SU-DHL-6 (cell line): Measurements from ENCODE around the gene TMEM129.

Experiments
- H2AFZ ChIP-seq: fragments of 200-600 bp; sonication (generic); 2 replicates; pipeline ENCODE4 v1.6.1; 2014; ENCODE audit warnings: low read depth, mild to moderate bottlenecking, moderate library complexity, mixed read lengths, antibody characterized with exemption, low read length; ENCODE audit not compliant: severe bottlenecking
- H3F3A ChIP-seq: fragments of 200-600 bp; shearing (Covaris generic); 2 replicates; pipeline ENCODE4 v1.6.0; 2016; ENCODE audit warnings: antibody characterized with exemption, mild to moderate bottlenecking; ENCODE audit not compliant: insufficient read depth
- H3K27ac ChIP-seq: fragments of 200-600 bp; sonication (generic); 2 replicates; pipeline ENCODE4 v1.5.1; 2016; ENCODE audit warnings: low read depth, mild to moderate bottlenecking, low read length, moderate library complexity, mixed read lengths
- H3K27me3 ChIP-seq: fragments of 200-600 bp; sonication (generic), shearing (Covaris generic); 2 replicates; pipeline ENCODE4 v1.6.0; 2014; ENCODE audit warnings: mild to moderate bottlenecking, low read length
- H3K36me3 ChIP-seq: fragments of 200-600 bp; sonication (generic); 2 replicates; pipeline ENCODE4 v1.6.1; 2014; ENCODE audit warnings: mild to moderate bottlenecking, low read length, mixed read lengths
- H3K4me2 ChIP-seq: fragments of 300-600, 200-600 bp; shearing (Covaris generic), sonication (generic); 2 replicates; pipeline ENCODE4 v1.6.0; 2014; ENCODE audit warnings: low read length, low read depth, mild to moderate bottlenecking; ENCODE audit not compliant: poor library complexity, severe bottlenecking
- H3K4me3 ChIP-seq: fragments of 200-600 bp; sonication (generic); 2 replicates; pipeline ENCODE4 v1.5.1; 2014; ENCODE audit warnings: antibody characterized with exemption, low read length, mild to moderate bottlenecking, mixed read lengths; ENCODE audit not compliant: insufficient read depth, poor library complexity, severe bottlenecking
- H3K79me2 ChIP-seq: fragments of 200-600 bp; sonication (generic); 2 replicates; pipeline ENCODE4 v1.6.1; 2014; ENCODE audit warnings: mild to moderate bottlenecking, low read length, moderate library complexity; ENCODE audit not compliant: insufficient read depth
- H3K9ac ChIP-seq: fragments of 200-600 bp; sonication (generic); 2 replicates; pipeline ENCODE4 v1.7.0; 2014; ENCODE audit warnings: mild to moderate bottlenecking, low read length
- H3K9me2 ChIP-seq: fragments of 200-600 bp; sonication (generic); replicated peaks from 2 replicates; pipeline ENCODE4 v1.6.1; 2014; ENCODE audit warnings: low read length; ENCODE audit not compliant: insufficient read depth
- H3K9me3 ChIP-seq: fragments of 200-600 bp; sonication (generic); 2 replicates; pipeline ENCODE4 v1.6.1; 2014; ENCODE audit warnings: low read length, mixed read lengths; ENCODE audit not compliant: insufficient read depth
- H4K20me1 ChIP-seq: fragments of 200-600 bp; sonication (generic); 2 replicates; pipeline ENCODE4 v1.6.1; 2014; ENCODE audit warnings: low read depth, mild to moderate bottlenecking, antibody characterized with exemption, low read length, moderate library complexity, mixed read lengths
- EZH2phosphoT487 ChIP-seq: fragments of 200-600 bp; sonication (generic), shearing (Covaris generic); conservative IDR thresholded peaks from 2 replicates; pipeline ENCODE4 v1.6.1; 2018; ENCODE audit warnings: mild to moderate bottlenecking, antibody characterized with exemption, low read length, moderate library complexity, mixed read lengths
- TF ChIP-seq, protein P1 (sequence below): fragments of 200-600 bp; sonication (generic); IDR thresholded peaks from one replicate; pipeline ENCODE4 v1.5.1; 2017; ENCODE audit warnings: antibody characterized with exemption, mild to moderate bottlenecking, low read length, moderate library complexity; ENCODE audit not compliant: insufficient read depth, poor library complexity, severe bottlenecking

Gene TMEM129

DNA sequence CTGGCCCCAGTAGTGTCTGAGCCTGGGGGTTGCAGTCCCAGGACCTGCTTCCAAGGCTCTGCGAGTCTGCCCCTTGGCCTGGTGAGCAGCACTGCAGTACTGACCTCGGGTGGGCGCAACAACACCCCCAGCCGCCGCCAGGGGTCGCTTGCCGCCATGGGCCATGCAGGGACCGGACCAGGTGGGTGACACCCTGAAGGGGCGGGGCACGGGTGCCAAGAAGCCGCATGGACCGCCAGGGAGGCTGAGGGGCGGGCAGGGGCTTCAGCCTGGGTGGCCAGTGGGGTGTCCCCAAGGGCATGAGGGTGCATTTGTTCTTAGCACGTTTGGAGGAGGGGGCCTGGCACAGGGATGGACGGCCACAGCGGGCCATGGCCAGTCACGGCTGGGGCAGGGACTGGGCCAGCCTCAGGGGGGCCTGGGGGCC, 25.2 kb upstream of the TMEM129 start:
- Histone ChIP-seq H3K4me2 (no peak overlapping the region), H3K9me2 (no peaks in the 10 kb centered on the region), H3K4me3 (no peak overlapping the region)

DNA sequence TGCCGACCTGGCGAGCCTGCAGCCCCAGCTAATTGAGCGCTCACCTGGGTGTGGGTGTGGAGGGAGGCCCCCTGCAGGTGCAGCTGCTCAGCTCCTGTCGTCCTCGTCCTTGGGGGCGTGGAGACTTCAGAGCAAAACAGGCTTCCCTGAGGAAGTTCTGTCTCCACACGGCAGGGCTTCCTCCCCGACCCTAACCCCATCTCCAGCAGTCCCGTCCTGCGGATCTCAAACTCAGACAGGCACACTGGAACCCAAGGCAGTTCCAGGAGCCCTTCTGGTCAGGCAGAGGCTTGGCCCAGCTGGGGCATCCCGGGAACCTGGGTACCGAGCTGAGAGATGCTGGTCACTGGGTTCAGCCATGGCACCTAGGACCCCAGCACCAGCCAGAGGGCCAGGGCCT, 24.6 kb upstream of the TMEM129 start:
- H3K9ac ChIP-seq: no peak overlapping the region
- 0 out of 2 replicates have a peak, but pooled peaks cover 3% of the 10 kb centered on the region for H3K36me3 ChIP-seq
- H3K9me2 ChIP-seq: no peaks in the 10 kb centered on the region
- TF ChIP-seq EZH2phosphoT487: no peak
- TF ChIP-seq, protein P1, sequence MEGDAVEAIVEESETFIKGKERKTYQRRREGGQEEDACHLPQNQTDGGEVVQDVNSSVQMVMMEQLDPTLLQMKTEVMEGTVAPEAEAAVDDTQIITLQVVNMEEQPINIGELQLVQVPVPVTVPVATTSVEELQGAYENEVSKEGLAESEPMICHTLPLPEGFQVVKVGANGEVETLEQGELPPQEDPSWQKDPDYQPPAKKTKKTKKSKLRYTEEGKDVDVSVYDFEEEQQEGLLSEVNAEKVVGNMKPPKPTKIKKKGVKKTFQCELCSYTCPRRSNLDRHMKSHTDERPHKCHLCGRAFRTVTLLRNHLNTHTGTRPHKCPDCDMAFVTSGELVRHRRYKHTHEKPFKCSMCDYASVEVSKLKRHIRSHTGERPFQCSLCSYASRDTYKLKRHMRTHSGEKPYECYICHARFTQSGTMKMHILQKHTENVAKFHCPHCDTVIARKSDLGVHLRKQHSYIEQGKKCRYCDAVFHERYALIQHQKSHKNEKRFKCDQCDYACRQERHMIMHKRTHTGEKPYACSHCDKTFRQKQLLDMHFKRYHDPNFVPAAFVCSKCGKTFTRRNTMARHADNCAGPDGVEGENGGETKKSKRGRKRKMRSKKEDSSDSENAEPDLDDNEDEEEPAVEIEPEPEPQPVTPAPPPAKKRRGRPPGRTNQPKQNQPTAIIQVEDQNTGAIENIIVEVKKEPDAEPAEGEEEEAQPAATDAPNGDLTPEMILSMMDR: no peak
- no peaks in the 10 kb centered on the region for H3K27me3 ChIP-seq
- peaks cover 13% of the 10 kb centered on the region for H3F3A ChIP-seq
- no peak overlapping the region for H3K27ac ChIP-seq
- H3K79me2 ChIP-seq: no peaks in the 10 kb centered on the region
- no peaks in the 10 kb centered on the region for H3K9me3 ChIP-seq
- no peak overlapping the region for H2AFZ ChIP-seq
- H3K4me3 ChIP-seq: no peak overlapping the region
- no peaks in the 10 kb centered on the region for H4K20me1 ChIP-seq
- H3K4me2 ChIP-seq: no peak overlapping the region

More for the DNA sequence above, 25.2 kb upstream of the TMEM129 start:
- no peak overlapping the region for H3K9ac ChIP-seq
- no peak overlapping the region for H3K27ac ChIP-seq
- no peaks in the 10 kb centered on the region for H3K27me3 ChIP-seq
- H3K79me2 ChIP-seq: no peaks in the 10 kb centered on the region
- no peaks in the 10 kb centered on the region for H3K9me3 ChIP-seq
- no peak for TF ChIP-seq EZH2phosphoT487
- TF ChIP-seq, protein P1: peak; percentile 92
- H4K20me1 ChIP-seq: no peaks in the 10 kb centered on the region
- peaks cover 13% of the 10 kb centered on the region for H3F3A ChIP-seq
- H2AFZ ChIP-seq: no peak overlapping the region
- no peaks in the 10 kb centered on the region for H3K36me3 ChIP-seq

DNA sequence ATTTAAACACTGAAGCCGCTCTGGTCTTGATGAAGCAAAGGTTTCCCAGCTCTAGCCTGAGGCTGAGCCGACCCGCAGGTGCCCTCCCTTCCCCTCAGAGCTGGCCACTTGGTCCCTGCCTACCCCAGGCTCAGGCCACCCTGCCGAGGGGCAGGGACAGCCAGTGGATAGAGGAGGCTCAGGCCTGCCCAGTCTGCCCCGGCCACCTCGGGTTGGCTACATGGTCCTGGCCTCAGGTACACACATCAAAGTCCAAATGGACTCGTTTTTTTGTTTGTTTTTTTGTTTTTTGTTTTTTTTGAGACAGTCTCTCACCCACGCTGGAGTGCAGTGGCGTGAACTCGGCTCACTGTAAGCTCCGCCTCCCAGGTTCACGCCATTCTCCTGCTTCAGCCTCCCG, 24.0 kb upstream of the TMEM129 start:
- Histone ChIP-seq H3F3A (peaks cover 13% of the 10 kb centered on the region), H3K9me2 (no peaks in the 10 kb centered on the region), H3K27me3 (no peaks in the 10 kb centered on the region), H3K9me3 (no peaks in the 10 kb centered on the region), H2AFZ (no peak overlapping the region), H3K9ac (no peak overlapping the region), H3K4me3 (no peak overlapping the region), H3K36me3 (0 out of 2 replicates have a peak, but pooled peaks cover 4% of the 10 kb centered on the region), H4K20me1 (no peaks in the 10 kb centered on the region), H3K79me2 (no peaks in the 10 kb centered on the region), H3K27ac (no peak overlapping the region), H3K4me2 (no peak overlapping the region)
- no peak for TF ChIP-seq EZH2phosphoT487
- TF ChIP-seq, protein P1: no peak
